K562 (cell line): ENCODE measurements around the gene PALLD. TPM values are rescaled to one million over a fixed set of nuclear protein-coding genes. Genes with fewer than 3 reads are reported as not detected.

Experiments used
- ATAC-seq: fragments of 200-7000 bp; cut with Tn5 transposase; 3 replicates; pipeline ENCODE4 v1.9.1; 2020; ENCODE audit warnings: moderate library complexity
- BruUV-seq: library from RNA; stranded (reverse); fragments of 400-500 nt; replicated peaks from 2 replicates; lab custom pipeline; 2021; lab: Mats Ljungman, UMichigan
- CTCF ChIA-PET: fragments of 300-600 bp; formaldehyde crosslinking; extraction: SDS; loops from one replicate; lab custom pipeline; 2021; ENCODE audit warnings: low intra/inter-chr PET ratio; lab: Yijun Ruan, JAX
- POLR2A ChIA-PET: fragments of 300-600, 350-650 bp; sonication (Branson Sonifier 250); formaldehyde crosslinking; extraction: SDS; loops from one replicate; lab custom pipeline; 2021; ENCODE audit warnings: antibody characterized with exemption, inconsistent platforms; lab: Yijun Ruan, JAX
- DNase-seq, 4 experiments: peaks; one replicate each; pipeline versions ENCODE4 v3.0.0 to v3.0.0-alpha.2; 2011 to 2018; ENCODE audit warnings: low spot score in 3 of 4, mixed read lengths in 3 of 4; ENCODE audit errors: extremely low read depth in 1 of 4
- FAIRE-seq: peaks from 2 replicates; lab custom pipeline; 2011; peaks lifted over from hg19 to GRCh38; lab: Jason Lieb, UNC
- H2AFZ ChIP-seq: 2 replicates; pipeline ENCODE4 v1.6.0; 2011; ENCODE audit warnings: low read depth, low read length, control low read depth, inconsistent platforms
- H3K27ac ChIP-seq: fragments of 200-600 bp; 3 replicates; pipeline ENCODE4 v1.8.0; 2011; ENCODE audit warnings: low read depth, mild to moderate bottlenecking, control low read depth, inconsistent platforms, low read length, moderate library complexity, mixed read lengths; ENCODE audit errors: extremely low read depth
- H3K27me3 ChIP-seq, 2 experiments: fragments of 300-600 bp in 1 of 2; 2 replicates in 1 of 2; 3 replicates in 1 of 2; pipeline versions ENCODE4 v1.6.0 to v1.8.0; 2011; ENCODE audit warnings: inconsistent platforms in 2 of 2, low read length in 2 of 2, mild to moderate bottlenecking in 1 of 2, mixed read lengths in 1 of 2, moderate library complexity in 1 of 2; ENCODE audit not compliant: control insufficient read depth in 2 of 2, insufficient read depth in 2 of 2
- H3K36me3 ChIP-seq: fragments of 300-600 bp; 3 replicates; pipeline ENCODE4 v1.8.0; 2011; ENCODE audit warnings: mild to moderate bottlenecking, low read length, inconsistent platforms; ENCODE audit not compliant: control insufficient read depth, insufficient read depth
- H3K4me1 ChIP-seq, 2 experiments: fragments of 200-600 bp in 1 of 2; replicated peaks in 1 of 2; 2 replicates in 1 of 2; 3 replicates in 1 of 2; pipeline versions ENCODE4 v1.5.1 to v1.8.0; 2011; ENCODE audit warnings: inconsistent platforms in 2 of 2, low read length in 2 of 2, mild to moderate bottlenecking in 1 of 2, mixed read lengths in 1 of 2, moderate library complexity in 1 of 2; ENCODE audit not compliant: control insufficient read depth in 2 of 2, insufficient read depth in 2 of 2
- H3K4me2 ChIP-seq: 2 replicates; pipeline ENCODE4 v1.6.1; 2011; ENCODE audit warnings: low read length, control low read depth, inconsistent platforms, mixed read lengths; ENCODE audit not compliant: insufficient read depth
- H3K4me3 ChIP-seq: fragments of 200-600 bp; sonication (generic), shearing (Covaris generic); 2 replicates; pipeline ENCODE4 v1.5.1; 2016; ENCODE audit warnings: control low read depth, inconsistent platforms
- H3K79me2 ChIP-seq: fragments of 200-600 bp; 3 replicates; pipeline ENCODE4 v1.8.0; 2011; ENCODE audit warnings: low read length, inconsistent platforms; ENCODE audit not compliant: control insufficient read depth, insufficient read depth
- H3K9ac ChIP-seq, 2 experiments: 2 replicates each; pipeline versions ENCODE4 v1.6.0 to v1.6.1; 2011; ENCODE audit warnings: low read depth in 2 of 2, low read length in 2 of 2, control low read depth in 1 of 2, inconsistent platforms in 1 of 2, mild to moderate bottlenecking in 1 of 2, mixed read lengths in 1 of 2; ENCODE audit not compliant: insufficient read depth in 1 of 2
- H3K9me1 ChIP-seq: one replicate; pipeline ENCODE4 v1.6.0; 2011; ENCODE audit warnings: inconsistent platforms, mild to moderate bottlenecking, low read length, moderate library complexity; ENCODE audit not compliant: control insufficient read depth, insufficient read depth
- H3K9me3 ChIP-seq: replicated peaks from 2 replicates; pipeline ENCODE4 v1.5.1; 2011; ENCODE audit warnings: low read depth, low read length, inconsistent platforms; ENCODE audit not compliant: control insufficient read depth, insufficient read depth
- H4K20me1 ChIP-seq: replicated peaks from 2 replicates; pipeline ENCODE4 v1.6.1; 2011; ENCODE audit warnings: low read length, inconsistent platforms, mixed read lengths; ENCODE audit not compliant: control insufficient read depth, insufficient read depth
- ARID2 ChIP-seq: fragments of 450-650 bp; IDR thresholded peaks from 2 replicates; pipeline ENCODE4 v1.6.1; 2017; ENCODE audit warnings: antibody characterized with exemption, mild to moderate bottlenecking
- CLOCK ChIP-seq: fragments of 250-450 bp; sonication (Bioruptor Pico); IDR thresholded peaks from 2 replicates; pipeline ENCODE4 v1.4.0; 2020; ENCODE audit warnings: mild to moderate bottlenecking, moderate library complexity, borderline replicate concordance
- FOSL1 ChIP-seq: fragments of 200-800 bp; sonication (Bioruptor generic); conservative IDR thresholded peaks from 2 replicates; pipeline ENCODE4 v1.6.1; 2016; ENCODE audit warnings: missing genetic modification characterization, missing compliant biosample characterization
- IRF9 ChIP-seq: fragments of 450-650 bp; IDR thresholded peaks from 2 replicates; pipeline ENCODE4 v1.6.1; 2016; ENCODE audit warnings: missing biosample characterization, missing genetic modification characterization
- KLF10 ChIP-seq: fragments of 250-450 bp; sonication (Bioruptor Pico); IDR thresholded peaks from 2 replicates; pipeline ENCODE4 v1.6.1; 2021; ENCODE audit warnings: matching md5 sums
- LCOR ChIP-seq: sonication (generic); formaldehyde crosslinking; IDR thresholded peaks from 2 replicates; pipeline ENCODE4 v1.8.0; 2022; ENCODE audit warnings: mild to moderate bottlenecking, missing genetic modification reagents
- MAX ChIP-seq: sonication (generic); formaldehyde crosslinking; IDR thresholded peaks from 2 replicates; pipeline ENCODE4 v1.9.0; 2022; ENCODE audit warnings: mild to moderate bottlenecking, missing genetic modification reagents
- NCOA1 ChIP-seq: fragments of 450-650 bp; IDR thresholded peaks from 2 replicates; pipeline ENCODE4 v1.6.1; 2016; ENCODE audit warnings: low read depth
- NFE2 ChIP-seq: IDR thresholded peaks from 2 replicates; pipeline ENCODE4 v1.6.1; 2014; ENCODE audit warnings: antibody characterized with exemption, low read depth
- RB1 ChIP-seq: fragments of 450-650 bp; IDR thresholded peaks from 2 replicates; pipeline ENCODE4 v1.6.1; 2017; ENCODE audit warnings: low read depth, mild to moderate bottlenecking
- RNF219 ChIP-seq: fragments of 250-450 bp; sonication (Bioruptor Pico); IDR thresholded peaks from 2 replicates; pipeline ENCODE4 v1.5.0; 2022; ENCODE audit warnings: mild to moderate bottlenecking
- TAF7 ChIP-seq: fragments of 450-650 bp; IDR thresholded peaks from 2 replicates; pipeline ENCODE4 v1.6.1; 2016; ENCODE audit warnings: missing genetic modification characterization, missing compliant biosample characterization
- USF2 ChIP-seq: sonication (generic); formaldehyde crosslinking; IDR thresholded peaks from 2 replicates; pipeline ENCODE4 v1.5.0; 2020; ENCODE audit warnings: missing genetic modification reagents
- ZNF316 ChIP-seq: fragments of 450-650 bp; IDR thresholded peaks from 2 replicates; pipeline ENCODE4 v1.6.1; 2016
- ZSCAN29 ChIP-seq: fragments of 450-650 bp; IDR thresholded peaks from 2 replicates; pipeline ENCODE4 v1.6.1; 2017
- WGBS: fragments of 100-300 bp; shearing (Covaris generic); methylation state at CpG from one replicate; pipeline ENCODE4 v1.1.6; 2016; ENCODE audit warnings: low coverage, mixed read lengths; ENCODE audit not compliant: insufficient coverage; ENCODE audit errors: missing lambda C conversion rate; 5-methylcytosine and 5-hydroxymethylcytosine counted together
- in situ Hi-C: fragments of 300-500 bp; cut with MboI; formaldehyde crosslinking; loops from 4 replicates; pipeline ENCODE4 v1.15.0; 2018; ENCODE audit warnings: inconsistent platforms, mixed read lengths
- intact Hi-C: fragments of 100-400 bp; cut with micrococcal nuclease; formaldehyde crosslinking; loops from 2 replicates; pipeline ENCODE4 v1.14.2; 2022
- polyA plus RNA-seq, 8 experiments: library from polyadenylated mRNA; depleted of rRNA in 4 of 8; stranded (reverse) in 5 of 8; unstranded in 3 of 8; fragments of >200 nt; fragmentation: Nextera tagmentation in 2 of 8; fragmentation: Illumina TruSeq in 1 of 8; extraction: Ambion mirVana in 2 of 8; extraction: Trizol in 1 of 8; gene quantifications; 2 replicates each; pipeline versions ENCODE4 v1.2.1 to v1.2.3, GENCODE V29; 2011 to 2014; ENCODE audit warnings: inconsistent platforms in 1 of 8, missing spikeins in 1 of 8
- total RNA-seq, 7 experiments: library from RNA; depleted of rRNA in 6 of 7; stranded (reverse); fragments of >200 nt in 6 of 7; fragmentation: Illumina TruSeq in 2 of 7; extraction: Trizol in 2 of 7; gene quantifications; 2 replicates each; pipeline versions ENCODE4 v1.2.1 to v1.2.3, GENCODE V29; 2011 to 2021; ENCODE audit warnings: low replicate concordance in 1 of 7

The PALLD gene
- total and polyA plus RNA-seq, 9 of the 15 experiments (the other 6 are each of a cell fraction or from before 2014, with no cell fraction given), result 0.01 to 0.35 (median 0.06) TPM; not detected in 3

GRCh38 chr4:168884251-168885124, 387.6 kb downstream of the PALLD start:
- no peak overlapping the region for H3K27ac ChIP-seq
- no peak for TF ChIP-seq TAF7 (tag)
- no peak for TF ChIP-seq RB1
- no peak for TF ChIP-seq RNF219 (CRISPR knock-in tag)
- TF ChIP-seq KLF10 (CRISPR knock-in tag), result no peak
- TF ChIP-seq NCOA1, result no peak
- TF ChIP-seq MAX (CRISPR knock-in tag), result no peak
- no peak for TF ChIP-seq ARID2
- TF ChIP-seq ZNF316, result no peak
- no peak for TF ChIP-seq USF2 (CRISPR knock-in tag)
- no peak for TF ChIP-seq CLOCK (CRISPR knock-in tag)
- no peak for TF ChIP-seq NFE2
- TF ChIP-seq ZSCAN29, result no peak
- no peak for TF ChIP-seq LCOR (CRISPR knock-in tag)
- TF ChIP-seq FOSL1 (tag), result no peak
- no peak for TF ChIP-seq IRF9 (tag)
- TF ChIP-seq, all 486 proteins: peak for 0
- POLR2A ChIA-PET, result no interaction called here
- in situ Hi-C loops, result no loop called here
- Histone ChIP-seq H3K4me3 (no peak overlapping the region), H3K9ac (no peak overlapping the region), H3K79me2 (no peaks in the 10 kb centered on the region), H3K9me3 (no peaks in the 10 kb centered on the region), H4K20me1 (no peaks in the 10 kb centered on the region), H3K4me2 (no peak overlapping the region), H2AFZ (no peak overlapping the region), H3K9me1 (no peaks in the 10 kb centered on the region), H3K36me3 (no peaks in the 10 kb centered on the region), H3K4me1 (no peaks in the 10 kb centered on the region), H3K27me3 (no peaks in the 10 kb centered on the region; a peak in 1 of 5 replicates)
- 4% methylated on average over 8 of the region's 8 CpGs for WGBS
- CTCF ChIA-PET, result no interaction called here
- intact Hi-C loops, result no loop called here
- no TSS peak for BruUV-seq
- DNase-seq (no peak), ATAC-seq (no peak), FAIRE-seq (no peak)
